A549 (cell line): ENCODE results near the gene LMF1.

Source experiments
- CEBPB ChIP-seq, 2 experiments: fragments of >200 bp in 1 of 2; sonication (Bioruptor Twin) in 1 of 2; formaldehyde crosslinking in 1 of 2; IDR thresholded peaks; 2 replicates each; pipeline ENCODE4 v1.6.1; 2012 to 2016
- EP300 ChIP-seq, 2 experiments: fragments of >200 bp; sonication (Bioruptor Twin); formaldehyde crosslinking; IDR thresholded peaks; 2 replicates in 1 of 2; 3 replicates in 1 of 2; pipeline ENCODE4 v1.6.1; 2016 to 2017
- ESRRA ChIP-seq: fragments of 150-350 bp; IDR thresholded peaks from 2 replicates; pipeline ENCODE4 v1.6.1; 2014; ENCODE audit warnings: mild to moderate bottlenecking, low read length, borderline replicate concordance
- FOSB ChIP-seq: fragments of 250-450 bp; sonication (Bioruptor Pico); IDR thresholded peaks from 2 replicates; pipeline ENCODE4 v1.5.0; 2020; ENCODE audit warnings: mild to moderate bottlenecking, moderate library complexity
- KDM5A ChIP-seq: fragments of 200-600 bp; sonication (generic); IDR thresholded peaks from 2 replicates; pipeline ENCODE4 v1.6.1; 2016; ENCODE audit warnings: antibody characterized with exemption, mild to moderate bottlenecking
- MAFK ChIP-seq: fragments of 450-650 bp; IDR thresholded peaks from 2 replicates; pipeline ENCODE4 v1.6.1; 2014; ENCODE audit not compliant: partially characterized antibody
- MAX ChIP-seq: IDR thresholded peaks from 2 replicates; pipeline ENCODE4 v1.6.1; 2012
- POLR2A ChIP-seq: IDR thresholded peaks from 2 replicates; pipeline ENCODE4 v1.6.1; 2012; ENCODE audit warnings: mild to moderate bottlenecking, low read length
- RFX5 ChIP-seq: fragments of 450-650 bp; IDR thresholded peaks from 2 replicates; pipeline ENCODE4 v1.7.1; 2014; ENCODE audit warnings: antibody characterized with exemption, mild to moderate bottlenecking, moderate library complexity
- TF ChIP-seq, protein P1 (sequence below): fragments of >200 bp; sonication (Bioruptor Twin); formaldehyde crosslinking; IDR thresholded peaks from 3 replicates; pipeline ENCODE4 v1.5.1; 2016

DNA sequence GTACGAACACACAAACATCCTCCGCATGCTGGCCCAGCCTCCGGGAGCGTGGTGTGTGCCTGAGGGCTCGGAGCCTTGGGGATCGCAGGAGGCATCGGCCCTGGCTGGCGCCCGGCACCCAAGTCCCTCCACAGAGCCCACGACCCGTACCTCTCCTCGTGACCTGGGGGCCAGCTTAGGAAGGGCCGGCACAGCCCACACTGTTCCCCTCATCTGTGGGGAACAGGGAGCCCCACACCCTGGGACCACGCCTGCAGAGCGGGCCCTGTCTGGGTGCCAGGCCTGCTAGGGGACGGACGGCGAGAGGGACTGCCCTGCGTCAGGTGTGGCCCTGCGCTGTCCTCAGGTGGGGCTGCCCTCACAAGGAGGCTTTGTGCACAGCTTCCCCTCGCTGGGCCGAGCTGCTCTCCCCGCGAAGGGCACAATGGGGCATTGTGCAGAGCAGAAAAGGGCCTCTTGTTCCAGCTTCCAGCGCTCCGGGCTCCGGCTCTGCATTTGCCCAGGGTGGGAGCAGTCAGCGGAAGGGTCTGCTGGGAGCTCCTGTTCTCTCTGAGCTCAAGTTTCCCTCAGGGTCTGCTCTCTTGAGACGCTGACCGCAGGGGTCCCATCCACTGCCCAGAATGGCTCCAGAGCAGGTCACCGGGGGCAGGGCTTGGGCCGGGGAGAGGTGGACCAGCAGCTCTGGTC lies 1.7 kb upstream of the LMF1 start:
- TF ChIP-seq CEBPB (IDR thresholded peaks at IDR 0.05): no peak
- TF ChIP-seq, protein P1, sequence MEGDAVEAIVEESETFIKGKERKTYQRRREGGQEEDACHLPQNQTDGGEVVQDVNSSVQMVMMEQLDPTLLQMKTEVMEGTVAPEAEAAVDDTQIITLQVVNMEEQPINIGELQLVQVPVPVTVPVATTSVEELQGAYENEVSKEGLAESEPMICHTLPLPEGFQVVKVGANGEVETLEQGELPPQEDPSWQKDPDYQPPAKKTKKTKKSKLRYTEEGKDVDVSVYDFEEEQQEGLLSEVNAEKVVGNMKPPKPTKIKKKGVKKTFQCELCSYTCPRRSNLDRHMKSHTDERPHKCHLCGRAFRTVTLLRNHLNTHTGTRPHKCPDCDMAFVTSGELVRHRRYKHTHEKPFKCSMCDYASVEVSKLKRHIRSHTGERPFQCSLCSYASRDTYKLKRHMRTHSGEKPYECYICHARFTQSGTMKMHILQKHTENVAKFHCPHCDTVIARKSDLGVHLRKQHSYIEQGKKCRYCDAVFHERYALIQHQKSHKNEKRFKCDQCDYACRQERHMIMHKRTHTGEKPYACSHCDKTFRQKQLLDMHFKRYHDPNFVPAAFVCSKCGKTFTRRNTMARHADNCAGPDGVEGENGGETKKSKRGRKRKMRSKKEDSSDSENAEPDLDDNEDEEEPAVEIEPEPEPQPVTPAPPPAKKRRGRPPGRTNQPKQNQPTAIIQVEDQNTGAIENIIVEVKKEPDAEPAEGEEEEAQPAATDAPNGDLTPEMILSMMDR: no peak
- TF ChIP-seq FOSB (CRISPR knock-in tag): no peak
- TF ChIP-seq POLR2A: no peak
- no peak for TF ChIP-seq RFX5
- TF ChIP-seq MAFK: no peak
- TF ChIP-seq EP300 (IDR thresholded peaks at IDR 0.05): no peak
- TF ChIP-seq ESRRA: no peak
- TF ChIP-seq KDM5A: no peak
- TF ChIP-seq MAX: no peak
